Vagina (tissue), 2 donors: ENCODE measurements around the gene KIAA1755. TPM values are rescaled to one million over a fixed set of nuclear protein-coding genes. Genes with fewer than 3 reads are reported as not detected.
A peak's percentile ranks its signal among the peaks of the same experiment; 100 is the strongest.

ENCODE experiments used
- DNase-seq, 2 donors: peaks; one replicate each; pipeline ENCODE4 v3.0.0-alpha.2; 2017; ENCODE audit errors: extremely low spot score in 2 of 2
- H3K27ac ChIP-seq: fragments of 200-600 bp; sonication (generic); one replicate; pipeline ENCODE4 v1.5.1; 2019
- H3K27me3 ChIP-seq: fragments of 200-600 bp; sonication (generic); one replicate; pipeline ENCODE4 v1.5.1; 2019
- H3K36me3 ChIP-seq, 2 donors: fragments of 200-600 bp; sonication (generic); one replicate each; pipeline ENCODE4 v1.5.1; 2017 to 2019
- H3K4me1 ChIP-seq: fragments of 200-600 bp; sonication (generic); one replicate; pipeline ENCODE4 v1.5.1; 2019
- H3K4me3 ChIP-seq, 2 donors: fragments of 200-600 bp; sonication (generic); 1 replicate in 1 of 2; 2 replicates in 1 of 2; pipeline ENCODE4 v1.5.1; 2016 to 2019
- H3K9me3 ChIP-seq: fragments of 200-600 bp; sonication (generic); one replicate; pipeline ENCODE4 v1.5.1; 2019
- POLR2A ChIP-seq, 2 donors: fragments of 450-650 bp; IDR thresholded peaks; one replicate each; pipeline ENCODE4 v1.6.1; 2017; ENCODE audit warnings: antibody characterized with exemption in 2 of 2, mild to moderate bottlenecking in 2 of 2, moderate library complexity in 2 of 2
- POLR2AphosphoS5 ChIP-seq, 2 donors: sonication (generic); formaldehyde crosslinking; IDR thresholded peaks; one replicate each; pipeline ENCODE4 v1.9.0; 2017; ENCODE audit warnings: antibody characterized with exemption in 2 of 2, mild to moderate bottlenecking in 2 of 2, low read depth in 1 of 2; ENCODE audit not compliant: insufficient read depth in 1 of 2
- intact Hi-C: fragments of 100-400 bp; cut with DNase I; formaldehyde crosslinking; loops from one replicate; pipeline ENCODE4 v1.15.1; 2023
- total RNA-seq: library from RNA; depleted of rRNA; stranded (reverse); fragments of >200 nt; gene quantifications from one replicate; pipeline ENCODE4 v1.2.3, GENCODE V29; 2016
- TF ChIP-seq, protein P1 (sequence below), 3 experiments: fragments of 450-650 bp in 2 of 3; fragments of 200-600 bp in 1 of 3; sonication (generic) in 1 of 3; IDR thresholded peaks; one replicate each; pipeline ENCODE4 v1.5.1; 2017 to 2019; ENCODE audit warnings: antibody characterized with exemption in 3 of 3, mild to moderate bottlenecking in 2 of 3, moderate library complexity in 2 of 3

KIAA1755 gene
- total RNA-seq, 1 donor from 2014 or later, result 2.7 TPM

- peak overlapping the region; percentile 47 to 53 for H3K4me3 ChIP-seq
- intact Hi-C loops, result no loop called here
- H3K27ac ChIP-seq, result peak overlapping the region; percentile 93
These were observed 487 bp upstream of the KIAA1755 start for GRCh38 chr20:38261054-38261390.

DNA sequence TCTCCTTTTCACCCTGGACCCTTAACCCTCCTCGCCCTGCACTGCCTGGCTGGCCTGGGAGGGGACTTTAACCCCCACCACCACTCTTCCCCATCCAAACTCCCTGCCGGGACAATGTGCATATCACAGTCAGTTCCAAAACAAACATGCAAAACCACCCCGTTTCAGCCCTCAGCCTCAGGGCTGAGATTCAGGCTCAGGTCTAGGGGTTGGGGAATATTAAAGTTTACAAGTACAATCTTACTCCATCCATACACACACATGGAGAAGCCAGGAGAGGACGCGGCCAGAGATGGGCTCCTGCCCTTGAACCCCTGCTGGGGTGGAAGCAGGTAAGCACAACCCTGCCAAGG is 534 bp downstream of the KIAA1755 start:
- TF ChIP-seq, protein P1, sequence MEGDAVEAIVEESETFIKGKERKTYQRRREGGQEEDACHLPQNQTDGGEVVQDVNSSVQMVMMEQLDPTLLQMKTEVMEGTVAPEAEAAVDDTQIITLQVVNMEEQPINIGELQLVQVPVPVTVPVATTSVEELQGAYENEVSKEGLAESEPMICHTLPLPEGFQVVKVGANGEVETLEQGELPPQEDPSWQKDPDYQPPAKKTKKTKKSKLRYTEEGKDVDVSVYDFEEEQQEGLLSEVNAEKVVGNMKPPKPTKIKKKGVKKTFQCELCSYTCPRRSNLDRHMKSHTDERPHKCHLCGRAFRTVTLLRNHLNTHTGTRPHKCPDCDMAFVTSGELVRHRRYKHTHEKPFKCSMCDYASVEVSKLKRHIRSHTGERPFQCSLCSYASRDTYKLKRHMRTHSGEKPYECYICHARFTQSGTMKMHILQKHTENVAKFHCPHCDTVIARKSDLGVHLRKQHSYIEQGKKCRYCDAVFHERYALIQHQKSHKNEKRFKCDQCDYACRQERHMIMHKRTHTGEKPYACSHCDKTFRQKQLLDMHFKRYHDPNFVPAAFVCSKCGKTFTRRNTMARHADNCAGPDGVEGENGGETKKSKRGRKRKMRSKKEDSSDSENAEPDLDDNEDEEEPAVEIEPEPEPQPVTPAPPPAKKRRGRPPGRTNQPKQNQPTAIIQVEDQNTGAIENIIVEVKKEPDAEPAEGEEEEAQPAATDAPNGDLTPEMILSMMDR (IDR thresholded peaks at IDR 0.05), result no peak
- TF ChIP-seq POLR2A (IDR thresholded peaks at IDR 0.05) (no peak), POLR2AphosphoS5 (IDR thresholded peaks at IDR 0.05; ENCODE audit: insufficient read depth in 1 of 2, low read depth in 1 of 2) (no peak)
- peak overlapping the region; percentile 93 for H3K27ac ChIP-seq
- no peaks in the 10 kb centered on the region for H3K36me3 ChIP-seq
- H3K9me3 ChIP-seq, result no peaks in the 10 kb centered on the region
- peak overlapping the region; percentile 47 to 53 for H3K4me3 ChIP-seq
- no peak for DNase-seq
- no peaks in the 10 kb centered on the region for H3K27me3 ChIP-seq
- intact Hi-C loops, result no loop called here
- H3K4me1 ChIP-seq, result no peaks in the 10 kb centered on the region

More at GRCh38 chr20:38261054-38261390, 487 bp upstream of the KIAA1755 start:
- Histone ChIP-seq H3K27me3 (no peaks in the 10 kb centered on the region), H3K4me1 (no peaks in the 10 kb centered on the region), H3K9me3 (no peaks in the 10 kb centered on the region), H3K36me3 (no peaks in the 10 kb centered on the region)
- DNase-seq, result no peak
- TF ChIP-seq, protein P1 (IDR thresholded peaks at IDR 0.05), result no peak
- TF ChIP-seq POLR2AphosphoS5 (IDR thresholded peaks at IDR 0.05; ENCODE audit: insufficient read depth in 1 of 2, low read depth in 1 of 2) (no peak), POLR2A (IDR thresholded peaks at IDR 0.05) (no peak)

DNA sequence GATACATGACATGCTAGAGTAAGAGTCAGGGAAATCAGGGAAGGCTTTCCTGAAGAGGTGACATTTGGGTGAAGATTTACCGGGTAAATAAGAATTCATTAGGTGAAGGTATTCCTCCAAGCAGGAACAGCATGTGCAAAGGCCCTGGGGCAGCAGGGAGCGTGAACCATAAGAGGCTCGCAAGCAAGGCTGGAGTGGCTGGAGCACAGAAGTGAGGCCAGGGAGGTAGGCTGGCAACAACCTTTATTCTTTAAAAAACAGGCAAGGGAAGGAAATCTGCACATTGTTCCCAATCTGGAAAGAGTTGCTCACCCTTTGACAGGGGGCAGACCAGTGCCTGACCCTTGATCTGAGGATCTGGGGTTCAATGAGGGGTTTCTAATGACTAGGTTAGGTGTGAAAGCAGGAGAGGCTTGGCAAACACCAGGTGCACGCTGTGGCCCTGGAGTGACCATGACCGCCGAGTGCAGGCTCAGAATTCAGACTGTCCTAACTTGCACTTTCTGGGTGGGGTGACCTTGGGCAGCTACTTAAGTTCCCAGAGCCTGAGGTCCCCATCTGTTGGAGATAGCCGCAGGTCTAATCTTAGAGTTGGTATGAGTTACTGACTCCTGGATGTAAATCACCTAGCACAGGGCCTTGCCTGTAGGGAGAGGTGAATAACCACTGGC is 1.9 kb downstream of the KIAA1755 start:
- H3K4me1 ChIP-seq, result no peaks in the 10 kb centered on the region
- H3K27me3 ChIP-seq, result no peaks in the 10 kb centered on the region
- H3K27ac ChIP-seq, result peak overlapping the region; percentile 93
- TF ChIP-seq, protein P1 (IDR thresholded peaks at IDR 0.05), result no peak
- TF ChIP-seq POLR2A (IDR thresholded peaks at IDR 0.05) (no peak), POLR2AphosphoS5 (IDR thresholded peaks at IDR 0.05; ENCODE audit: insufficient read depth in 1 of 2, low read depth in 1 of 2) (no peak)
- intact Hi-C loops, result no loop called here
- DNase-seq, result no peak
- H3K4me3 ChIP-seq, result no peak overlapping the region
- no peaks in the 10 kb centered on the region for H3K9me3 ChIP-seq
- H3K36me3 ChIP-seq, result no peaks in the 10 kb centered on the region

DNA sequence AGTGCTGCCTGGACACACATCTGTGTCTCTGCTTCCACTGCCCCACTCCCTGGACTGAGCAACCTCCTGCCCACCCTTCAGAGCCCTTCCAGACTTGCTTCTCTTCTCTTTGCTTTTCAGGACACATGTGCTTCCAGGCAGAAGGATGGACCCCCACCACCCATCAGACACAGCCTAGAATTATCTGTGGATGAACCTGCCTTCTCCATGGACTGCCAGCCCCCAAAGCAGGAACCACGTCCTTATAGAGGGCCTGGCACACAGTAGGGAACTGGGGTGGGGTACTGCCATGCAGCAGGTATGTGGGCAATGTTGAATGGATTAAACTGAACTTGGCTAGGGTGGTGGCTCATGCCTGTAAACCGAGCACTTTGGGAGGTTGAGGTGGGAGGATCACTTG is 3.6 kb downstream of the KIAA1755 start:
- DNase-seq, result no peak
- Histone ChIP-seq H3K36me3 (no peaks in the 10 kb centered on the region), H3K4me1 (peaks cover 16% of the 10 kb centered on the region), H3K9me3 (no peaks in the 10 kb centered on the region), H3K27me3 (no peaks in the 10 kb centered on the region), H3K27ac (peak overlapping the region; percentile 75), H3K4me3 (no peak overlapping the region)
- TF ChIP-seq POLR2AphosphoS5 (IDR thresholded peaks at IDR 0.05; ENCODE audit: insufficient read depth in 1 of 2, low read depth in 1 of 2) (no peak), POLR2A (IDR thresholded peaks at IDR 0.05) (no peak)
- TF ChIP-seq, protein P1 (IDR thresholded peaks at IDR 0.05), result no peak
- intact Hi-C loops, result no loop called here

DNA sequence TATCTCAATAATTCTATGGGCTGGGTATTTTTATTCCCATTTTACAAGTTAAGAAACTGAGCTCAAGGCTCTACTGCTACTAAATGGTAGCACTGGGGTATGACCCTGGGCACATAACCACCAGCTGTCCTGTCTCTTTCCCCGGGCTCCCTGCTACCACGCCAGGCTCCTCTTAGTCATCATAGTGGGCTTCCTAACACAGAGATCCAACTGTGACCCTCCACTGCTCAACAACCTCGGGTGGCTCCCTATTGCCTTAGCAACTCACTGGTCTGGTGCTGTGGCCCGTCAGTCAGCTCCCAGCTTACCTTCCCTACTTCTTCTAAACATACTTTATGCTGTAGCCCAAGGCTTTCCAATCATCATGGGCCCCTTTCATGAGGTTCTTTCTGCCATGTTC is 4.5 kb downstream of the KIAA1755 start:
- TF ChIP-seq, protein P1 (IDR thresholded peaks at IDR 0.05), result no peak
- no peak for TF ChIP-seq POLR2AphosphoS5 (IDR thresholded peaks at IDR 0.05; ENCODE audit: insufficient read depth in 1 of 2, low read depth in 1 of 2)
- TF ChIP-seq POLR2A (IDR thresholded peaks at IDR 0.05), result no peak
- Histone ChIP-seq H3K27me3 (no peaks in the 10 kb centered on the region), H3K4me3 (no peak overlapping the region), H3K27ac (peak overlapping the region; percentile 75), H3K9me3 (no peaks in the 10 kb centered on the region), H3K4me1 (peaks cover 19% of the 10 kb centered on the region), H3K36me3 (no peaks in the 10 kb centered on the region)
- intact Hi-C loops, result no loop called here
- DNase-seq, result no peak
